GM21737 (cell line): ENCODE results near the gene GRAMD1A.
"Not testable (repeated sequence)": the region's sequence is repeated elsewhere in the genome, so short reads cannot be mapped to it uniquely, and the experiment has no call there.

Source experiments
- ATAC-seq: cut with Tn5 transposase; IDR thresholded peaks from one replicate; pipeline ENCODE4 v1.9.1; 2021; ENCODE audit warnings: mild to moderate bottlenecking, moderate library complexity; ENCODE audit not compliant: unreplicated experiment

GRAMD1A gene

DNA sequence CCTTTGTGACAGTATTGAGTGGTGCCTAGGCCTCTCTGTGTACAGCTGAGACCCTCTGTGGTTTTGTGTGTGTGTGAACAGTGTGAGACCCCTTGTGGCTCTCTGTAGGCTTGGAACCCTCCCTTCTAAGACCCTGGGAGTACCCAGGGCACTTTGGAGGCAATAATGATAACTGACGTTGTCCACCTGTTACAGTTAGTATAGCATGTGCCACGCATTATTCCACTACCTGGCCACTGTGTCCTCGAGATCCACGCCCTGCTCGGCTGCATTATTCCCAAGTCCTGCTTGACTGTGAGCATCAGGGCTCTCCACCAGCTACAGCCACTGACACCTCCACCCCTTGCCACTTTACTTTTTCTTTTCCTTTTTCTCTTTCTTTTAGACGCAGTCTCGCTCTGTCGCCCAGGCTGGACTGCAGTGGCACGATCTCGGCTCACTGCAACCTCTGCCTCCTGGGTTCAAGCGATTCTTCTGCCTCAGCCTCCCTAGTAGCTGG is 2.0 kb downstream of the GRAMD1A start:
- ATAC-seq = no peak

DNA sequence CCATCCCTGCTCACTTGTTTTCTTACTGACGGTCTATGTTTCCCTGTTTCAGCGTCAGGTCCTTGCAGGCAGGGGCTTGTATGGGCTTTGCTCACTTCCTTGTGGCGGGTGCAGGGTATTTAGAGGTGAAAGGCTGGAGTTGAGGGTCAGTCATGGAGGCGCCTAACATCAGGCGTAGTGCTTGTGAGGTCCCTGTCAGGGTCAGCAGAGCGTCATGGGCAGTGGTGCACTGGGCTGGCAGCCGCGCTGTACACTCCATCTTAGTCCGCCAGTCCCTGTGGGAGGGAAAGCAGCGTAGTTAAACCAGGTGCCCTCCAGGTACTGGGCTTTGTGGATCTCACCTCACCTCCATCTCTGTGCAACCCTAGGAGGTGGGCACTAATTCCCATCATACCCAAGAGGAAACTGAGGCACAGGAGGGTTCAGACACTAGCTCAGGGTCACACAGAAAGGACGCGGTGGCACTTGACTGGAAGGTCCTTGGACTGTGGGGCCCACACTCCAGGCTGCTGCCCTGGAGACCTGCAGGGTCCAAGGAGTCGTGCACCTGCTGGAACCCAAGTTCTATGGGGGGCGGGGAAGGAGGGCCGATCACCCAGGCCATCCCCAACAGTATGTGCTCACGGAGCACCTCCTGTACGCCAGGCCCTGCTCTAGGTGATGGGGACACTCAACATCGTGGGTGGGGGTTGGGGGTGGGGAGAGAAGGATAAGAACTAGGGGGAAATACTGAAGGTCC is 4.6 kb downstream of the GRAMD1A start:
- no peak for ATAC-seq

DNA sequence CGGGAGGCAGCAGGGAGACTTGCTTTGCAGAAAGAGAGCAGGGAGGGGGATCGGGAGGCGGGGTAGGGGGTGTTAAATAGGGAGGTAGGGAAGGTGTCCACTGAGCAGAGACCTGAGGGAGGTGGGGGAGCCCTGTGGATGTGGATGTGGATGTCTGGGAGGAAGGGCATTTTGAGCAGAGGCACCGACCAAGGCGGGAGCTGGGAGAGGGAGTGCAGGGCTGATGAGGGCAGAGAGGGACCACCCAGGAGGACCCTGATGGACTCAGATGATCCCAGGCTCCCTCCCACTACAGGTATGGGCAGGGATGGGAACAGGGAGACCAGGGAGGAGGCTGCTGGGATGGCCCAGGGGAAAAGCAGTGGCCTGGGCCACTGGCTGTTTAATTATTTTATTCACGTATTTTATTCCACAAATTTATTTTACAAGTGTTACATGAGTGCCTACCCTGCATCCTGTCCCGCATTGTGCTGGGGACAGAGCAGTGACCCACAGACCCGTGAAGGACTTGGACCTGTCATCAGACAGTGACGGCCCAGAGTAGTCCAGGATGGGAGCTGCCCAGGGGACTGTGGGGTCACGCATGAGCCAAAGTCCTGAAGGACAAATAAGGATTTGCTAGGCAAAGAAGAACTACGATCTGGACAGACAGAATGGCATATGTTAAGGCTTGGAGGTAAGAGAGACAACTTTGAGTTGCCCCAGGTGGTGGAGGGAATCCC is 5.3 kb downstream of the GRAMD1A start:
- no peak for ATAC-seq

DNA sequence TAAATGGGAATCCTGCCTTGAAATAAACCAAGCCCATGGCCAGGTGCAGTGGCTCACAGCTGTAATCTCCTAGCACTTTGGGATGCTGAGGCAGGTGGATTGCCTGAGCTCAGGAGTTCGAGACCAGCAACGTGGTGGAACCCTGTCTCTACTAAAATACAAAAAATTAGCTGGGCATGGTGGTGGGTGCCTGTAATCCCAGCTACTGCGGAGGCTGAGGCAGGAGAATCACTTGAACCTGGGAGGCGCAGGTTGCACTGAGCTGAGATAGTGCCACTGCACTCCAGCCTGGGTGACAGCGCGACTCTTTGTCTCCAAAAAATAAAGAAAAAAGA is 5.9 kb downstream of the GRAMD1A start:
- not testable (repeated sequence) for ATAC-seq

DNA sequence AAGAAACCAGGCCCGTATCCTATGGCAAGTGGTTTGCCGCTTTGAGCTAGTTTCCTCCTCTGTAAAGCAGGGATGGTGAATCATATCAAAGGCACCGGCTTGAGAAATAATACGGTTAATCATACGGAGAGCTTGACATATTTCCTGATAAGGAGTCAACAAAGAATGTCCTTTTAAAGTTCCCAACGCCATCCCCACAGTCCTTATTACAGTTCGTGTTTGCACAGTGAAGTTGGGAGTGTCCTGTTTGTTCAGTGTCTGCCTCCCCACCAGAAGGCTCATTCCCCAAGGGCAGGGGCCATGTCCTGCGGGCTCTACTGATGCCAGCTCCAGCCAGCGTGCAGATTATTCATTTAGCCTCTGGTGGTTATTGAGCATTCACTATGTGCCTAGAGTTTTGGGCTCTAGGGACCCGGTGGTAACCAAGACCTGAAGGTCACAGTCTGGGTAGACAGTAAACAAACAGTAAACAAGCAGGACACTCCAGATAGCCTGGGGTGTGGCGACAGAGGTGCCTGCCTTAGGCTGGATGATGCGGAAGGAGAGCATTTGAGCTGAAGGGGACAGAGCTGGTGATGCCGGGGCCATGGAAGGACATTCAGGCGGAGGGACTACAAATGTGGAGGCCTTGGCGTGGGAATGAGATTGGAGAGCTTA is 6.3 kb downstream of the GRAMD1A start:
- no peak for ATAC-seq

DNA sequence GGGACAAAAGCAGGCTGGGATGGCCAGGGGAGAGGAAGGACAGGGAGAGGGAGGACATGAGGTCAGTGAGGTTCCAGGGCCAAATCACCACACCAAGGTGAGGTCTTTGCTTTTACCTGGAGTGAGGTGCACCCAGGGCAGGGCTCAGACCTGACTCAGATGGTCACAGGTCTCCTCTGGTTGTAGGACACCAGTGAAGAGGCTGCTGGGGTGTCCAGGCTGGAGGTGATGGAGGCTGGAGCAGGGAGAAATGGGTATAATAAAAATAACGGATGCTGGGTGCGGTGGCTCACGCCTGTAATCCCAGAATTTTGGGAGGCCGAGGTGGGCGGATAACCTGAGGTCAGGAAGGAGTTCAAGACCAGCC is 6.9 kb downstream of the GRAMD1A start:
- ATAC-seq = no peak

DNA sequence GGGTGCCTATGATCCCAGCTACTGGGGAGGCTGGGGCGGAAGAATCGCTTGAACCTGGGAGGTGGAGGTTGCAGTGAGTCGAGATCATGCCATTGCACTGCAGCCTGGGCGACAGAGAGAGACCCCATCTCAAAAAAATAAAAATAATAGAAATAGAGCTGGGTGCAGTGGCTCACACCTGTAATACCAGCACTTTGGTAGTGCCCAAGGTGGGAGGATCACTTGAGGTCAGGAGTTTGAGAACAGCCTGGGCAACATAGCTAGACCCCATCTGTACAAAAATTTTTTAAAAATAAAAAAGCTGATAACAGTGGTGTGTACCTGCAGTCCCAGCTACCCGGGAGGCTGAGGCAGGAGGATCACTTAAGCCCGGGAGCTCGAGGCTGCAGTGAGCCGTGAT is 7.3 kb downstream of the GRAMD1A start:
- ATAC-seq = not testable (repeated sequence)

DNA sequence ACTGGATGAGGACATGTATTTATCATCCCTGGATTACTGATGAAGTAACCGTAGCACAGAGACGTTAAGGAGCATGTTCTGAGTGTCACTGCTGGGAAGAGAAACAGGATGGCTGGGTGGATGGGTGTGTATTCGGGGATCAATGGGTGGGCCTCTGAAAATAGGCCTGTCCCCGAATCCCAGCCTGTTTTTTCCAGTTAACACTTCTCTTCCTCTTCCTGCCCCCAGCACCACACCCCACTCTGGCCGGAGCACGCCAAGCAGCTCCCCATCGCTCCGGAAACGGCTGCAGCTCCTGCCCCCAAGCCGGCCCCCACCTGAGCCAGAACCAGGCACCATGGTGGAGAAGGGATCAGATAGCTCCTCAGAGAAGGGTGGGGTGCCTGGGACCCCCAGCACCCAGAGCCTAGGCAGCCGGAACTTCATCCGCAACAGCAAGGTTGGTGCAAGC is 8.8 kb downstream of the GRAMD1A start:
- no peak for ATAC-seq

DNA sequence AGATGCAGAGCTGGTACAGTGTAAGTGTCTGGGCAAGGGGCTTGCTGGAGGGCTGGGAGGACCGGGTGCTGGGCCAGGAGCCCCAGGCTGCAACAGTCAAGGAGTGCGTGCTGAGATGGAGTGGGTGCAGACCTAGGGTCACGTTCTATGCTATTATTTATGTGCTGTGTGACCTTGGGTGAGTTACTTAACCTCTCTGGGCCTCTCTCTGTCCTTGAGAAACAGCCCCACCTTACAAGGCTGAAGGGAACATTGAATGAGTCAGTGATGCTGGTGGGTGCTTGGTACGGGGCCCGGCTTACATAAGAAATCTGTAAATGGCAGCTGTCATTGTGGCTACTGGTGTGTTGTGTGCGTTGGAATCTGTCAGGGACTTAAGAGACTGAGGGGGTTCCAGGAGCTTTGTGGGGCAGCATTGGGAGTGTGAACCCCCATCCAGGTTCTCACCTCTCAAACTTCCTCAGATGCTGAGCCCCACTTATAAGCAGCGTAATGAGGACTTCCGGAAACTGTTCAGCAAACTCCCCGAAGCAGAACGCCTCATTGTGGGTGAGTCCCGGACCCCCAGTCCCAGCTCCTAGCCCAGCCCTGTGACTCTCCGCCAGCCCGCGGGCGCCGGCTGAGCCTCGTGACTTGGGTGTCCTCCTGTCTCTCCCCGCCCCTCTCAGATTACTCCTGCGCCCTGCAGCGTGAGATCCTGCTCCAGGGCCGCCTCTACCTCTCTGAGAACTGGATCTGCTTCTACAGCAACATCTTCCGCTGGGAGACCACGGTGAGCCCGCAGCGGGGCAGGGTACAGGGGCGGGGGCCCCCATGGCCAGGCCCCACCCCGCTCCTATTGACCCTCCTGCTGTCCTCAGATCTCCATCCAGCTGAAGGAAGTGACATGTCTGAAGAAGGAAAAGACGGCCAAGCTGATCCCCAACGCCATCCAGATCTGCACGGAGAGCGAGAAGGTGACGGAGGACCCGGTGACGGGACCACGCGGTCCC is 9.6 kb downstream of the GRAMD1A start:
- ATAC-seq = no peak

DNA sequence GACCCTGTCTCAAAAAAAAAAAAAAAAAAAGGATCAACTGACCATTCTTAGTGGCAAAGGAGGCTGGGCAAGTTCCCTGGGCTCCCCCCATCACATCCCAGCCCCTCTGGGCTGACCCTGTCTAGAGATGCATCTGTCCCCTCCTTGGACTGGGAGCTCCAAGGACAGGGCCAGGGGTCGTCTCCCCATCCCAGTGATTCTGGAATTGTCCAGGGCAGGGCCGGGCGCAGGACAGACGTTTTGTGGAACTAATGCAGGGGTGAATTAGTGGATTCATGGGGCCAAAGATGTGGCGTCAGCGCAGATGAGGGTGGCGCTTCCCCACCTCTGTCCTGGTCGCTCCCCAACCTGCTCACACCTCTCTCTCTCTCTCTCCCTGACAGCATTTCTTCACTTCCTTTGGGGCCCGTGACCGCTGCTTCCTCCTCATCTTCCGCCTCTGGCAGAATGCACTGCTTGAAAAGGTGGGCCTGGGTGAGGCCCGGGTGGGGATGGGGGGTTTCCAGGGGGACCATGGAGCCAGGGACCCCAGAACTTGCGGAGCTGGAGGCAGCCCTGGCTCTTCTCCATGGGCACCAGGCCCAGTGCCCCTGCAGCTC is 11.1 kb downstream of the GRAMD1A start:
- ATAC-seq = no peak

DNA sequence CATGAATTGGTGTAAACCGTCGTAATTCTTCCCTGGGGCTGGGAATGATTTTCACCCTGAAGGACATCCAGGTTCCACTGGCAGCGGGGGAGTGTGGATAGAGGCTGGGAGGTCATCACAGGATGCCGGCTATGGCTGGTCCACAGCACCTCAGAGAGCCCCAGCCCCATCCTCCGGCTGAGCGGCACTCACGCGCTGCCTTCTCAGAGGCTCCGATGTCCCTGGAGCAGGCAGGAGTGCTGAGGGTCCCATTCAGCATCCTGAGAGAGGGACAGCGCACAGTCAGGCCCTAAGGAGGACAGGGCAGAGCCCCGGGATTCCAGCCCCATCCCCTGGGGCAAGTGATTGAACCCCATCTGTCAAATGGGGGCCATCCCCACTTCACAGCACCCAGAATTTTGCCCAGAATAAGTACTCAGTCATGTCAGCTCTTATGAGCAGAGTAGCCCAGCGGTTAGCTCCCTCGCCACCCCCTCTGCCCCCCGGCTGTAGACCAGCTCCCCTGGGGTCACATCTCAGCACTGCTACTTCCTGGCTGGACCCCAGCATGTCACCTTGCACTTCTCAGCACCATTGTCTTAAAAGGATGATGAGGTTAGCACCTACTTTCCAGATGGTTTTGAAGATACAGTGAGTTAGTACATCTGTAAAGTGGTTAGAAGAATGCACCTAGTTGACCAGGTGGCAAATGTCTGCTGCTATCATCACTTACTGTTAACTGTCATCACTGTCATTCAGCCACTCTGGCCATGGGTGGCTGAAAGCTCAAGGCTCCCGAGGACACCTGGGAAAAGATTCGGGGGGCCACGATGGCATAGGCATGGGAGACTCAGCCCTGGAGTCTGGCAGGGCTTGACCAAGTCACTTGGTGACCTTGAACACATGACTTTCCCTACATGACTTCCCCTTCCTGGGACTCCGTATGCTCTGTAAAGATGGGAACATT is 11.9 kb downstream of the GRAMD1A start:
- no peak for ATAC-seq

DNA sequence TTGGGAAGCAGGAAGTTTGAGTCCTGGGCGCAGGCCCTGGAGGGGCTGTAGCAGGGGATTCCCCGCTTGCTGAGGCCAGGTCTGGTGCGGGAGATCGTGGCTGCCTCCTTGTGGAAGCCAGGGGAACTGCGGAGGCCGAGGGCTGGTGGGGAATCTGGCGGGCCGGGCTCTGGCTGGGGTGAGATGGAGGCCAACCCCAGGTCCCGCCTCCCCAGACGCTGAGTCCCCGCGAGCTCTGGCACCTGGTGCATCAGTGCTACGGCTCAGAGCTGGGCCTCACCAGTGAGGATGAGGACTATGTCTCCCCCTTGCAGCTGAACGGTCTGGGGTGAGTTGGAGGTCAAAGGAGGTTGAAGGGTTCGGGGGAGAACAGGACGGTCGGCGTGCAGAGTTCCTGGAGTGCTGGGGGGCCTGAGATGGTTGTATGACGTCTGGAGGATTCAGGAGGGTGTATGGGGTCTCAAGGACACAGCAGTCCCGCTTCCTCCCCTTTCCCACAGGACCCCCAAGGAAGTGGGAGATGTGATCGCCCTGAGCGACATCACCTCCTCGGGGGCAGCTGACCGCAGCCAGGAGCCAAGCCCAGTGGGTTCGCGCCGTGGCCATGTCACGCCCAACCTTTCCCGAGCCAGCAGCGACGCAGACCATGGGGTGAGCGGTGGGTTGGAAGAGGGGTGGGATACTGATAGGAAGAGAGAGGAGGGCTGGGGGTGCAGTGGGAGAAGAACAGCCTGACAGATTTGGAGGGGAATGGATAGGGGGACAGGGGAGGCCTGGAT is 13.1 kb downstream of the GRAMD1A start:
- no peak for ATAC-seq

DNA sequence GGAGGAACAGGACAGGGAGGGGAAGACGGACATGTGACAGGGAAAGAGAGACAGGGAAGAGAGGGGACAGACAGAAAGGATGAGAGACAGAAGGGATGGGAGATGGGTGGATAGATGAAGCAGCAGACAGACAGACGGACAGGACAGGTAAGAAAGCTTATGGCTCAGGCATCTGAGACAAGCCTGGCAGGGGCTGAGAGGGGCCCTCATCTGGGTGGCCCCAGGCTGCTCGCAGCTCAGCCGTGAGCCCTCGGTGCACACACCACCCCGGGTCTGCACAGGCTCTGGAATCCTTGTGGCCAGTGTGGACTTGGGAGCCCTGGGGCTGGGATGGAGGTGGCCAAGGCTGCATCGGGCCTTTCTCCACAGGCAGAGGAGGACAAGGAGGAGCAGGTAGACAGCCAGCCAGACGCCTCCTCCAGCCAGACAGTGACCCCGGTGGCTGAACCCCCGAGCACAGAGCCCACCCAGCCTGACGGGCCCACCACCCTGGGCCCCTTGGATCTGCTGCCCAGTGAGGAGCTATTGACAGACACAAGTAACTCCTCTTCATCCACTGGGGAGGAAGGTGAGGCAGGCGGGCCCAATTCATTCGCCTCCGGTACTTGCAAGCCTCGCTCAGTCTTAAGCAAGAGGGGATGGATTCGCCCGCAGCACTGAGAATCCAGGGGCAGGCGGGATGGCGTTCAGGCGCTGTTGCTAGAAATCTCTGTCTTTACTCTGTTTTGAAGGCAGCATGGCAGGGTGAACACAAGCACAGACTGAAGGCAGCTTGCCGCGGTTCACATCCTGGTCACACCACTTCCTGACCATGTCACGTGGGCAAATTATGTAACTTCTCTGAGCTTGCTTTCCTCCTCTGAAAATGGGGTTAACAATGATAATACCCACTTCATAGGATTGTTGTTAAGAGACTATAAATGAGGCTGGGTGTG is 14.0 kb downstream of the GRAMD1A start:
- ATAC-seq = no peak

DNA sequence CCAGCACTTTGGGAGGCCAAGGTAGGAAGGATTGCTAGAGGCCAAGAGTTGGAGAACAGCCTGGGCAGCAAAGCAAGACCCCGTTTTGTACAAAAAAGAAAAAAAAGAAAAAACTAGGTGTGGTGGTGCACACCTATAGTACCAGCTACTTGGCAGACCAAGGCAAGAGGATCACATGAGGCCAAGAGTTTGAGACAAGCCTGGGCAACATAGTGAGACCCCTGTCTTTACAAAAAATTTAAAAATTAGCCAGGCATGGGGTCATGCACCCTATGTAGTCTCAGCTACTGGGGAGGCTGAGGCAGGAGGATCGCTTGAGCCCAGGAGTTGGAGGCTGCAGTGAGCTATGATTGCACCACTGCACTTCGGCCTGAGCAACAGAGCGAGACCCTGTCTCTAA is 14.7 kb downstream of the GRAMD1A start:
- not testable (repeated sequence) for ATAC-seq

DNA sequence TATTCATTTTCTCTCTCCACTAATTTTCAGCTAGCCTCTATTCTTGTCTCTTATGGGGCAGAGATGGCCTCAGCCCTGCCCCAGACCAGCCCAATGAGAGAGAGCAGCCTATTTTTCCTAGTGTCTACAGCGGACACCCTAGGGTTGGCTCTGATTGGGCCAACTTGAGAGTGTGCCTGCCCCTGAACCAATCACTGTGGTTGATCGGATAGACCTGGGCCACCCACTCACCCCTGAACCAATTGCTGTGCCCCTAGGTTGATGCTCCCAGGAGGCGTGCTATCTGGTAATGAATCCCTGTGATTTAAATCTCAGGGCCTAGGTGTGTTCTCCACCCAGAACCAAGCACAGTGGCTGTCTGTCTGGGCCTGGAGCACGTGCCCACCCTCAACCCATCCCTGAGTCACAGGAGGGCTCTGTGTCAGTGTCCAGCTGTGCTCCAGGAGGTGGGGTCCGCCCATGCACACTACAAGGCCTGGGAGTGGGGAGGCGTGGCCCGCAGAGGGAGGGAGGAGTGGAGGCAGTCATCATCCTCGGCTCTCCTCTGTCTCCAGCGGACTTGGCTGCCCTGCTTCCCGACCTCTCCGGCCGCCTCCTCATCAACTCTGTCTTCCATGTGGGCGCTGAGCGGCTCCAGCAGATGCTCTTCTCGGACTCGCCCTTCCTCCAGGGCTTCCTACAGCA is 15.3 kb downstream of the GRAMD1A start:
- ATAC-seq = no peak

DNA sequence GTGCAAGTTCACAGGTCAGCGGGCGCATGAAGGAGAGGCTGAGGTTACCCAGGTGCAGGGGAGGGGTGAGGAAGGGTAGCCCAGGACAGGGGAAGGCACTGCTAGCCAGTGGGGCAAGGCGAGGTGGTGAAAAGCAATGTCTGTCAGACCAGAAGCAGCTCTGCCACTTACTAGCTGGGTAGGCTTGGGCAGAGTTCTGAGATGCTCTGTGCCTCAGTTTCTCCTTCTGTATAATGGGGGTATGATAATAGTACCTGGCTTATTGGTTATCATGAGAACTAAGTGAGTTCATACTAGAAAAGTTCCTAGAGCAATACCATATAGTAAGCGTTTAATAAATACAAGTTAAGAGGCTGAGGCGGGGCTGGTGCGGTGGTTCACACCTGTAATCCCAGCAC is 15.8 kb downstream of the GRAMD1A start:
- ATAC-seq = no peak

DNA sequence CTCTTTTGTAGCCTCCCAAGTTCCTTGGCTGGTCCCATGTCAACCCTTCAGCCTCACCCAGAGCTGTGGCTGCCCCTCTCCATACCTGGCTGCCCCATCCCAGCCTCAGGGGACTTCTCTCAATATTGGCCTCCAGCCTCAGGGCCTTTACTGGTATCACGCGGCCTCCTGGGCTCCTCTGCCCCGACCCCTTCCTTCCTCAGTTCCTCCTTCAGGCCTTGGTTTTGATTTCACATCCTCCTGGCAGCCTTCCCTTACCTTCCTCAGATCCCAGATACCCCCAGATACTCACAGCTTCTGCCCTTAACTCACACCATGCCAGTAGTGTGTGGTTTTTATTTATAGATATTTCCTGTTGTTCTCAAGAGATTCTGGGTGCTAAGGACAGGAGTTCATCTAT is 17.4 kb downstream of the GRAMD1A start:
- ATAC-seq = no peak
